ENCODE data around the gene CROCC2.
A peak's percentile ranks its signal among the peaks of the same experiment; 100 is the strongest.
"Not testable (repeated sequence)": the region's sequence is repeated elsewhere in the genome, so short reads cannot be mapped to it uniquely, and the experiment has no call there.

The CROCC2 gene

GRCh38 chr2:240972636-240973521 is 66.7 kb downstream of the CROCC2 start:
- DNase-seq, result no peak

DNA sequence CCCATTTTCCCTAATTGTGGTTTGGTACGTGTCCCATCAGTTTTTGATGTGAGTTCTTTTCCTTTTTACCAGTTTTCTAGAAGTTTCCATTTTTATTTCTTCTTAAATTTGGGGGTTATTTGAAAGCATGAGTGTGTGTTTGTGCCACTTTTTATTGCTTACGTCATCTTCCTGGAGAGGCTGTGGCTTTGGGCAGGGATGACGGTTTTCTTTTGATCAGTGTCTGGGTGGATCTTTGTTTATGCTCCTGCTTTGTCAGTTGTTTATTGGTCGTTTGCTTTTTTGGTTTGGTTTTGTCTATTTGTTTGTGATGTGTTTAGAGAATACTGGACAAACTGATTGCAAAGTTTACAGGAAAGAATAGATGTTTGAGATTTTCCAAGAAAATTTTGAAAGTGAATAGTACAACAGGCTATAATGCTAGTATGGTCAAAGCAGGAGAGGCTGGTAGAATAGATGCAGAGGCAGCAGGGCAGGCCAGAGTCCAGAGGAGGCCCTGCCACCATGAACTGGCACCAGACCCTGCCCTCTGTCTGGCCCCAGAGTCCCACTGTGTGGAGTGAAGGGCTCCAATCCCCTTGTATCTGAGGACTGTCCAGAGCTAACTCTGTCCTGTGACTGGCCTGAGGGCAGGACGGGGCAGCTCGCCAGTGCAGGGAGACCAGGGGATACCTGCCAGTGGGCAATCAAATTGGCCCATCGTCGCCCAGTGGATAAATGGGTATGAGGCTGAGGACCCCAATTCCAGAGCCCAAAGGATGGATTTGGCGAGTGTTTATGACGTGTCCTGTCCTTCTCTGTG is 68.8 kb downstream of the CROCC2 start:
- no peak for DNase-seq

DNA sequence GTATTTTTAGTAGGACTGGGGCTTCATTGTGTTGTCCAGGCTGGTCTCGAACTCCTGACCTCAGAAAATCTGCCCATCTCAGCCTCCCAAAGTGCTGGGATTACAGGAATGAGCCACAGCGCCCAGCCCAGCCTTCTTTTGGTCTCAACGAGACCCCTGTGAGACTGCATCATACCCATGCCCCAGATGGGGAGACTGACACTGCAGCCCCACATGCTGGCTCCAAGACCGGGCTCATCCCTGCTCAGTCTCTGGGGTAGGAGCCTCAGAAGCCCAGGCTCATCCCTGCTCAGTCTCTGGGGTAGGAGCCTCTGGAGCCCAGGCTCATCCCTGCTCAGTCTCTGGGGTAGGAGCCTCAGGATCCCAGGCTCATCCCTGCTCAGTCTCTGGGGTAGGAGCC is 69.8 kb downstream of the CROCC2 start:
- DNase-seq, result not testable (repeated sequence)

DNA sequence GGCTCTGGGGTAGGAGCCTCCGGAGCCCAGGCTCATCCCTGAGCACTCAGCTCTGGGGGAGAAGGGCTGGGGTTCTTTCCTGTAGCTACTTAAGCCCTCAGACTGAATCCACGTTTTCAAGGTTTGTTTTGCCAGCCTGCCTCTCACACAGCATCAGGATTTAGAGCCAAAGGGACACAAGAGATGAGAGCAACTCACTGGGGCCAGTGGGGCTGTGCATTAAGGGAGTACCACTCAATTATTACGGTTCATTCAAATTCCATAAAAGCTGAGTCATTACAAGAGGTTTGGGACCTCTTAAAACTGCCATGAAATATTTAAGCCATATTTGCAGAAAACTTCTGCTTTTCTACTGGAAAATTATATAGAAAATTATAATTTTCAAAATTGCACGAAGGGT is 75.1 kb downstream of the CROCC2 start:
- no peak for DNase-seq

DNA sequence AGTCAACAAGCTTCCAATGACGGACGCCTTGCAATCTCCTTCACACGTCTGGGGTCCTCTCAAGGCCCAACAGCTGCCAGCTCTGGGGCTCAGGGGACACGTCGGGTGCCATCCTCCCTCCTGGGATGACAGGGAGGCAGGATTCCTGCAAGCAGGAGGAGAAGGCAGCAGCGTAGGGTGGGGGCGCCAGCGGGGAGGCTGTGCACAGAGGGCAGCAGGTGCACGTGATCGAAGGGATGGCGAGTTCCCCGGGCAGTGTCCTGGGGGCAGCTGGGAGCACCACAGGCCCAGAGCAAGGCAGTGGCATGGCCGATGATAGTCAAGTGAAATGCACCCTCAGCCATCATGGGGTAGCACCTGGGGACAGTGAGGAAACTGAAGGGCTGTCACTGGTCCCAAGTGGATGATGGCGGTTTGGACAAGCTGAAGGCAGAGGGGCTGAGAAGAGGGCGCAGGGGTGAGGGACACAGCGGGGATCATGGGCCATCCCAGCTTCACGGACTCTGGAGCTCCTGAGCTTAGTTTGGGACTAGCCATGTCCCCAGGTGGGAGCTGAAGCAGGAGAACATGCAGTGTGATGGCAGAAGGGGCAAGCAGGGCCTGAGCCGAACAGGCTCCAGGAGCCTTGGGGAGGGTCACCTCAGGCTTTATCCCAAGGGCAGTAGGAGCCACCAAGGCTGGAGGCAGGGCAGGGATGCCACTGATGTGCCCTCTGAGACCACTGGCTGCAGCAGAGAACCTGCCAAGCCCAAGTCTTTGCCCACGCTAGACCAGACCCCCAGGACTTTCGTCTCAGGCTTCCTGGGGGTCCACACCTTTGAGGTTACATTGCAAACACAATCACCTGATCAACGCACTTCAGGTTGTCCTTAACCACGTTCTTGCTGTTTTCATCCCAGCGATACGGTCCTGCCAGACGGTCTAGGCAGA is 76.0 kb downstream of the CROCC2 start:
- no peak for DNase-seq

GRCh38 chr2:240982821-240983281 is 76.7 kb downstream of the CROCC2 start:
- DNase-seq, result no peak

- DNase-seq, result no peak
Observed at GRCh38 chr2:240983361-240983995, 77.3 kb downstream of the CROCC2 start.

DNA sequence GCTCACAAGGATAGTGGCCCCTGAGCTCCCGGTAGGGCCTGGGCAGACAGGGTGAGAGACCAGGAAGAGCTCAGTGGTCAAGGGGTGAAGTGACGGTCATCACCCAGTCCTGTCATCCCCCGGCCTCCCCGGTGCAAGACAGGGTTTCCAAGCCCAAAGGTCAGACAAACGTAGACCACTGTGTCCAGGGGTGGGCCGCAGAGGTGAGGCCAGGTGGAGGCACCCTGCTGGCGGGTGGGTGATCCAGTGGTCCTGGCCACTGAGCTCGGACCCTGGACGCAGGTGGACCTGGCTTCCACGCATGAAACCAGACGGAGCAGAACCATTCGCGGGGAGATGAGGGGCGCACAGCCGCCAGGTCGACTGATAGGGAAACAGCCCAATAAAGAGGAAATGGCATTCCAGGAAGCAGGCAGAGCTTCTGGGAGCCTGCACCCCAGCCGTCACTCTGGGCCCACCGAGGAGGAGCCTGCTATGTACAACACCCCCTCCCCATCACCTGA is 77.9 kb downstream of the CROCC2 start:
- DNase-seq, result no peak

- no peak for DNase-seq
Observed at GRCh38 chr2:240985881-240986786, 80.0 kb downstream of the CROCC2 start.

DNA sequence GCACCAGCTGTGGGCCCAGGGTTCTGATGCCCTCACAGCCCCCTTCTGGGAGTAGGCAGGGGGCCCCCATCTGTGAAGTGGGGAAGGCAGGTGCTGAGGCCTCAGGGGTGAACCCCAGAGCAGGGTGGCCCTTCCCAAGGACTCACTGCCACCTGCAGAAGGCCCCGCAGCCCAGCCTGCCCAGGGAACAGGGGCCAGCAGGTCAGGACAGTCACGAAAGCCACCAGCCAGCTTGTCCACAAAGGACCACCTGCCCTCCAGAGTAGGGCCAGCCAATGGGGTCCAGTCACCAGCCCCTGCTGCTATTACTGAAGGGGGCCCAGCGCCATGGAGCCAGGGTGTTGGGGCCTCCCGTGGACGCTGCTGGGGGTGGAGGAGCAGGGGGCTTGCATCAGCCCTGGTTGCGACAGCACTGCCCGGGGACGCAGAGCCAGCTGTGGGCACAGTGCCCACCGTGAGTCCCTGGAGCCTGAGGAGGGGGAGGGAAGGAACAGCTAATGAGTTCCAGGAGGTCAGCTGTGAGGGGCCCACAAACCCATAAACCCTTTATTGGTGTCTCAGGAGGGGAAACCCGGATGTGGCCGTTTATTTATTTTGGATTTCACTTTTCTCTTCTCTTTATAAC is 80.8 kb downstream of the CROCC2 start:
- DNase-seq, result no peak

- DNase-seq, result no peak
Observed at GRCh38 chr2:240987588-240987987, 81.5 kb downstream of the CROCC2 start.

- no peak for DNase-seq
Observed at GRCh38 chr2:240988146-240988545, 82.0 kb downstream of the CROCC2 start.

- no peak for DNase-seq
Observed at GRCh38 chr2:240988571-240989271, 82.6 kb downstream of the CROCC2 start.

DNA sequence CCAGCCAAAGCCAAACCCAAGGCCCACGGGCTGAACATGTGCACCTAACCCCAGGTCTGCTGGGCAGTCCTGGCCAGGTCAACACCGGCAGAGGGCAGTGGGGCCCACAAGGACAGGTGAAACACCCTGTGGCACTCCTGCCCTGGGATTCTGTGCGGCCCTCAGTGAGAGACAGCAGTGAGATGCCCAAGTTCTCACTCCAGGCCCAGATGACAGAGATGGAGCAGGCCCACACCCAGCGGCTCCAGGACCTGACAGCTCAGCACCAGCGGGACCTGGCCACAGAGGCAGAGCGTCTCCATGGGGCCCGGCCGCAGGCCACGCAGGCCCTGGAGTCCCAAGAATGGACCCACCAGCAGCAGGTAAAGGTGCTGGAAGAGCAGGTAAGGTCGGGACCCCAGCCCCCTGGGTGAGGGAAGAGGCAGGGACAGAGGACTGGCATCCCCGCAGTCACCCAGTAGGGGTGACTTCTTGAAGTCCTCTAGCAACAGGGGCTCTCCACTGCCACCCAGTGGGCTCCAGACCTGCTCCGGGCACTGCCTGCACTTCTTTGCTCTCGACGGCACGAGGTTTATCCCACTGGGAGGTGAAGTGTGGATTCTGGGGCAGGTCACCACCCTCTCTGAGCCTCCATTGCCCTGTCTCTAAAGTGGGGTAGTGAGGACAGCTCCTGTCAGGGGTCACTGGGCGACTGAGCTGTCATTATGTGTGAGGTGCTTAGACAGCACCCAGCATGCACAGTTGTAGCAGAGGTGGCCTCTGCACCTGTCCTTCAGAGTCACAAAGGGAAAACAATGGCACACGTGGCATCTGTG is 83.5 kb downstream of the CROCC2 start:
- peak; percentile 55 to 79 for DNase-seq

DNA sequence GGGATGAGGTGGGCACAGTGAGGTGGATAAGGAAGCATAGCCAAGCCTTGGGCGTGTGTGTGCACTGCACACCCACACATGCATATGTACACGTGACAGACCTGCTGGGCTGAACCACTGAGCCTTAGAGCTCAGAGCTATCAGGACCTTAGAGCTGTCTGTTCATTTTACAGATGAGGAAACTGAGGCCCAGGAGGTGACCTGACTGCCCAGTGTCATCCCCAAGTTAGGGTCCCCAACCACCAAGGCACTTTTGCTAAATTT is 84.1 kb downstream of the CROCC2 start:
- DNase-seq, result no peak

DNA sequence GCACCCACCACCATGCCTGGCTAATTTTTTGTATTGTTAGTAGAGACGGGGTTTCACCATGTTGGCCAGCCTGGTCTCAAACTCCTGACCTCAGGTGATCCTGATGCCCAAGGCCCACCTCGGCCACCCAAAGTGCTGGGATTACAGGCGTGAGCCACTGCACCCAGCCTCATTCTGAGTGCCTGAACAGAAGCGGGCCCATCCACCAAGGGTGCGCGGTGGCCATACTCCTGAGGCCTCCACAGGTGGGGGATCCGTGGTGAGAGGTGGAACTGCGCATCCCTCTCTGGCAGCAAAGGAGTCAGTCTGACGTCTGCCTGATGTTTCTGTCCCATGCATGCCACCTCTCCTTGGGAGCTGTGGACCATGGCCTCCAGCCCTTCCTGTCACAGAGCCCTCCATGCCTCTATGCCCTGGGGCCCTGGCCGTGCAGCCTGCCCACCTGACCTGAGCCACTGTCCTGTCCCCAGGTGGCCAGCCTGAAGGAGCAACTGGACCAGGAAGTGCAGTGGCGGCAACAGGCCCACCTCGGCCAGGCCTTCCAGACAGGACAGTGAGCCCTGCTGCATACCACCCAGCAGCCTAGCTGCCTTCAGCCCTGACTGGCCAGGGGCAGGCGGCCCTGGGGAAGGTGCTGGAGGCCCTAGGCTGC is 84.7 kb downstream of the CROCC2 start:
- DNase-seq, result no peak

- DNase-seq, result peak; percentile 75 to 89
Observed at GRCh38 chr2:240991378-240992263, 85.5 kb downstream of the CROCC2 start.
